Muscle layer of colon (tissue), 2 donors: ENCODE measurements around the gene NTRK3.
"Not testable (repeated sequence)": the region's sequence is repeated elsewhere in the genome, so short reads cannot be mapped to it uniquely, and the experiment has no call there.

Source experiments
- H3K27ac ChIP-seq: one replicate; pipeline ENCODE4 v1.7.0; 2013; ENCODE audit warnings: low read depth, mild to moderate bottlenecking, low read length, moderate library complexity
- H3K27me3 ChIP-seq, 2 donors: one replicate each; pipeline ENCODE4 v1.7.0; 2013; ENCODE audit warnings: low read length in 2 of 2, mild to moderate bottlenecking in 2 of 2; ENCODE audit not compliant: insufficient read depth in 2 of 2, control insufficient read depth in 1 of 2
- H3K36me3 ChIP-seq: one replicate; pipeline ENCODE4 v1.7.0; 2013; ENCODE audit warnings: mild to moderate bottlenecking, low read length; ENCODE audit not compliant: insufficient read depth
- H3K4me1 ChIP-seq: one replicate; pipeline ENCODE4 v1.7.0; 2013; ENCODE audit warnings: mild to moderate bottlenecking, low read length; ENCODE audit not compliant: insufficient read depth
- H3K4me3 ChIP-seq, 2 donors: one replicate each; pipeline ENCODE4 v1.7.0; 2013; ENCODE audit warnings: low read length in 2 of 2, low read depth in 1 of 2, mild to moderate bottlenecking in 1 of 2, moderate library complexity in 1 of 2
- H3K9ac ChIP-seq: one replicate; pipeline ENCODE4 v1.7.0; 2013; ENCODE audit warnings: low read length
- H3K9me3 ChIP-seq: one replicate; pipeline ENCODE4 v1.7.0; 2013; ENCODE audit warnings: mild to moderate bottlenecking, low read length
- donor health status: abdominal sarcoma.
- donor health status: Adenocarcinoma of cecum.

NTRK3 gene

GRCh38 chr15:88089024-88089620 is 167.4 kb downstream of the NTRK3 start:
- Histone ChIP-seq H3K36me3 (no peaks in the 10 kb centered on the region), H3K4me1 (no peaks in the 10 kb centered on the region), H3K9ac (no peak overlapping the region), H3K4me3 (no peak overlapping the region), H3K27me3 (no peaks in the 10 kb centered on the region), H3K27ac (no peak overlapping the region), H3K9me3 (peaks cover 6% of the 10 kb centered on the region)

DNA sequence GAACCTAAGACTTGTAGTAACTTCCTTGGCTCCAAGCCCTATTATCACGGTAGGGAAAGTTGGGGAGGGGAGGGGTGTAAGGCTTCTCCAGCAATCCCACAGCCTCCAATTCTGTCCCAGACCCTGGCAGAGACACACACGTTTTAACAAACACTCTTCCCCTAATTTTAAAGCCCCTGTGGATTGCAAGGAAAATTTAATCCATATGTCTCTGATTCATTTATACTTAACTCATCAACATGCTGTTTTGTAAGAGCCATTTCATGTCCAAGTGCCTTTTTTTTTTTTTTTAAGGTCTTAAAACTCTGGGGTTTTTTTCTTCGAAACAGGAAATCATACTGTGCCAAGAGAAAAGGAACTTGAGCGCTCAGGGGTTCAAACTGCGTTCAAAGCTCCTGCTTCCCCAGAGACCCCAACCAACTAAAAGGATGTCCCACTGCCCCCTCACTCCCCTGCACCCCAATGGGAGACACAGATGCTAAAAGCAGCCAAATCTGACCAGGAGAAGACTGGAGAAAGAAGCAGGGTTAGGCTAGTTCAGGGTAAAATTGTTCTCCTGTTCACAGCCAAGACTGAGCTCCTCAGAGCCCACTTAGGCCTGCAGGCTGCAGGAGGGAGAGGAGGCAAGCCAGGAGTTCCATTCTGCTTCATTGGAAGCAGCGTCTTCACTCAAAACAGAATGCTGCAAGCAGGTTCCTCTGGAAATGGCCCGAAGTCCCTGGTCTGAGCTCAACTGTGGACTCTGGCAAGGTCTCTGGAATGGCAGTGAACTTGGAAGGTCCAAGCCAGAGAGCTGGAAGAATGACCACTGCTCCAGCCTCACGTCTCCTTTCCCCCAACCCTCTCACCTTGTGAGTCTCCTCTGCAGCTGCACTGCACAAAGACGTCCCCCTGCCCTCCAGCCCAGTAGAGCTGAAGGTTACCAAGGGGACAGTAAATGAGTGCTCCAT is 172.5 kb downstream of the NTRK3 start:
- no peaks in the 10 kb centered on the region for H3K4me1 ChIP-seq
- H3K27ac ChIP-seq: no peak overlapping the region
- H3K9ac ChIP-seq: no peak overlapping the region
- H3K27me3 ChIP-seq: no peaks in the 10 kb centered on the region
- no peaks in the 10 kb centered on the region for H3K9me3 ChIP-seq
- H3K36me3 ChIP-seq: no peaks in the 10 kb centered on the region
- H3K4me3 ChIP-seq: no peak overlapping the region

DNA sequence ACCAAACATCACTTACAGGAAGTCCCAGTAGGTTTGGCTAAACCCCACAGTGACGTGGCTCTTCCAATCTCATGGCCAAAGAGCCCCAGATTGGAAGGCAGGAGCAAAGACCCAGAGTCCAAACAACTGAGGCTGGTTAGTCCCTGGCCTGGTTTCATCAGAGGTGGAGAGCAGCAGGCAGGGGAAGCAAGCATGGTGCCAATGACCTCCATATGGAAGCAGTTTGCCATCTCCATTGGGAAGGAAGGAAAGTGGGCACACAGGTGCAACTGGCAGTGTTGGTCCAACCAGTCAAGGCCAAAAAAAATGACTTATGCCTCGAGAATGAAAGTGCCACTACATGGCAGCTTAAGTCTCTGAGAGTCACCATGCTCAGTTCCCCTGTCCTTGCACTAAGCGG is 175.9 kb downstream of the NTRK3 start:
- Histone ChIP-seq H3K4me1 (no peaks in the 10 kb centered on the region), H3K9me3 (no peaks in the 10 kb centered on the region), H3K27me3 (no peaks in the 10 kb centered on the region), H3K4me3 (no peak overlapping the region), H3K9ac (no peak overlapping the region), H3K36me3 (no peaks in the 10 kb centered on the region), H3K27ac (no peak overlapping the region)

DNA sequence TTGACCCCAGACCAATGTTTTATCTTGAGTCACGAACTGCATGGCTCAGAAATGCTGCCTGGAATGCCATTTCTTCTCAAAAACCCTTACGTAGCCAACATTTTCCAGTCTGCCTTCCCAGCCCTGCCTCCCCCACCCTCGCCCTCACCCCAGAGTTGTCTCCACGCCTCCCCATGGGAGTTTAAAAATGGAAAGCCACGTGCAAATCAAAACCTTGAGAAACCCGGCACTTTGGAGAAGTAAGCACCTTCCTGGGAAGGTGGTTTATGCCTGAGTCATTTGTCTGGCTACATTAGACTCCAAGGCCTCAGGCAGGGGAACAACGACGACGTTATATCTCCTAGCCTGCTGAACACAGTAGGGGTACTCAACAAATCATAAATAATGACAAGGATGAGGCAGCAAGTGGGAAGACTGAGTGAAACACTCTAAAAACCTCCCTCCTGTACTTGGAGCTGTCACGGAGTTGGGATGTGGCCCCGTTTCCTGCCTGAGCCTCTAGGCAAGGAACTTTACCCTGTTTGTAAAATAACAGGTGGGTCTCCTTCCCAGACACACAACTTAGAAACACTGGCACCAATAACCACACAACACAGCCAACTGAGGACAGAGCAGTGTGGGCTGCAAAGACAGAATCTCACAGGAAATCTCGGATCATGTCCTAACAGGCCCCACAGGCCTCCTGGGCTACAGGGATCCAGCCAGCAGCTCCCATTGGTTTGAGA is 179.1 kb downstream of the NTRK3 start:
- Histone ChIP-seq H3K27me3 (no peaks in the 10 kb centered on the region), H3K9me3 (no peaks in the 10 kb centered on the region), H3K4me3 (no peak overlapping the region), H3K4me1 (no peaks in the 10 kb centered on the region), H3K9ac (no peak overlapping the region), H3K27ac (no peak overlapping the region), H3K36me3 (no peaks in the 10 kb centered on the region)

DNA sequence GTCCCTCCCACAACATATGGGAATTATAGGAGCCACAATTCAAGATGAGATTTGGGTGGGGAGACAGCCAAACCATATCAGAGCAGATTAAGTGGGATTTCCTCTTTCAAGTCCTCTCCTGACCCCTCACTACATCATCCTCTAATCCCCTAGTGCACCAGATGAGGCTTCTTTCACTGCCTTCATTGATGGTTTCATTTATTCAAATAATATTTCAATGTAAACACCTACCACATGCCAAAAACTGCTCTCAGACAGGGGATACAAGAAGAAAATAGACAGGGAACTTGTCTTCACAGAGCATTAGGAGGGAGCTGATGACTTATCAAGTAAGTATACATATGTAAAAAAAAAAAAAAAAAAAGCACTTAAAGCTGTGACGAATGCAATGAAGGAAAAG is 180.2 kb downstream of the NTRK3 start:
- H3K4me1 ChIP-seq: no peaks in the 10 kb centered on the region

DNA sequence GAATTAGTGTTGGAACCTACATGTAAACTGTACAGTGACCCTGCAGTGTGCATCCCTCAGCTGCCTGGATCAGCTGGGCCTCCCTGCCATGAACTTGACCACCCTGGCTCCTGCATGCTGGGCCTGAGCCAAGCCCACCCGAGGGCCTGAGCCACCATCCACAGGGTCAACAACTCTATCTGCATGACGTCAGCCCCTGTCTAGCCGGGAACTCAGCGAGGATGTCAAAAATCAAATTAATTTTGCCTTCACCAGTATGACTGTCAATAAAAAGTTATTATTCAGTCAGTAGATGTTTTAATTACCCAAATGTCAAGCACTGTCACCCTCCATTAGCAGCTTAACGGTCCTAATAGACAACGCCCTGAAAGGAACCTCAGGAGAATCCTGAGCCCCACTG is 181.4 kb downstream of the NTRK3 start:
- H3K4me3 ChIP-seq: no peak overlapping the region
- no peaks in the 10 kb centered on the region for H3K9me3 ChIP-seq
- H3K9ac ChIP-seq: no peak overlapping the region
- H3K36me3 ChIP-seq: no peaks in the 10 kb centered on the region
- peaks cover 7% of the 10 kb centered on the region for H3K4me1 ChIP-seq
- no peaks in the 10 kb centered on the region for H3K27me3 ChIP-seq
- no peak overlapping the region for H3K27ac ChIP-seq

More for the DNA sequence above, 180.2 kb downstream of the NTRK3 start:
- Histone ChIP-seq H3K36me3 (no peaks in the 10 kb centered on the region), H3K9me3 (no peaks in the 10 kb centered on the region), H3K4me3 (no peak overlapping the region), H3K27ac (no peak overlapping the region), H3K27me3 (no peaks in the 10 kb centered on the region), H3K9ac (no peak overlapping the region)

DNA sequence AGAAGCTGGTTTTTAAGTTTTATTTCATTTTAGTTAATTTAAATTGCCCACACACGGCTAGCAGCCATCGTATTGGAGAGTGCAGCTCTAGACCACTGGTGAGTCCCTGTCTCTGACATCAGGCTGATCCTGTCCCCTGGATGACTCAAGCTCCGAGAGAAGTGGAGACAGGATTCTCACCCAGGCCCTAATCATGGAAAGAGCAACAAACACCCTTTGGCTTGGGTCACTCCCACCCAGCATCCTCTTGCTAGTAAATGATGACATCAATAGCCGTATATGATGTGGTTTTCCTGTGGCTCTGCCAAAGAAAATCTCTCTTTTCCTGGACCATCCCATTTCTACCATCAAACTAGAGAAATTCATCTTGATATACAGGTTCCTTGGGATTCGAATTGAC is 182.2 kb downstream of the NTRK3 start:
- Histone ChIP-seq H3K4me3 (no peak overlapping the region), H3K36me3 (no peaks in the 10 kb centered on the region), H3K4me1 (peaks cover 14% of the 10 kb centered on the region), H3K27ac (no peak overlapping the region), H3K9me3 (no peaks in the 10 kb centered on the region), H3K27me3 (no peaks in the 10 kb centered on the region), H3K9ac (no peak overlapping the region)

DNA sequence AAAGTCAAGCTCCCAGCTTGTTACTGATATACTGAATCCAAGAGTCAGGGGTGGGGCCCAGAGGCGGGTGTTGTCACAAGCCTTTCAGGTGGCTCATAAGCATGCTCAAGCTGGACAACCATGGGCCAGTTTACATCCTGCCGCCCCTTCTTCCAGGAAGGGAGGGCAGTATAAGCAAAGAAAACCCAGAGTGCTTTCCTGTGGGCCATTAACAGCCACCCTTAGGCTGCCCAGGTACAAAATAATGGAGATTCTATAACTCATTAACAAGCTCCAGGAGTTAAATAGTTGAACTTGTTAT is 183.2 kb downstream of the NTRK3 start:
- peaks cover 16% of the 10 kb centered on the region for H3K4me1 ChIP-seq
- H3K9me3 ChIP-seq: no peaks in the 10 kb centered on the region
- H3K36me3 ChIP-seq: no peaks in the 10 kb centered on the region
- H3K27ac ChIP-seq: no peak overlapping the region
- H3K4me3 ChIP-seq: no peak overlapping the region
- no peak overlapping the region for H3K9ac ChIP-seq
- no peaks in the 10 kb centered on the region for H3K27me3 ChIP-seq

- H3K36me3 ChIP-seq: no peaks in the 10 kb centered on the region
- no peaks in the 10 kb centered on the region for H3K27me3 ChIP-seq
- H3K9me3 ChIP-seq: no peaks in the 10 kb centered on the region
- H3K4me1 ChIP-seq: peaks cover 16% of the 10 kb centered on the region
- H3K9ac ChIP-seq: no peak overlapping the region
- H3K27ac ChIP-seq: no peak overlapping the region
- H3K4me3 ChIP-seq: no peak overlapping the region
These were observed 183.7 kb downstream of the NTRK3 start for GRCh38 chr15:88072598-88073390.

DNA sequence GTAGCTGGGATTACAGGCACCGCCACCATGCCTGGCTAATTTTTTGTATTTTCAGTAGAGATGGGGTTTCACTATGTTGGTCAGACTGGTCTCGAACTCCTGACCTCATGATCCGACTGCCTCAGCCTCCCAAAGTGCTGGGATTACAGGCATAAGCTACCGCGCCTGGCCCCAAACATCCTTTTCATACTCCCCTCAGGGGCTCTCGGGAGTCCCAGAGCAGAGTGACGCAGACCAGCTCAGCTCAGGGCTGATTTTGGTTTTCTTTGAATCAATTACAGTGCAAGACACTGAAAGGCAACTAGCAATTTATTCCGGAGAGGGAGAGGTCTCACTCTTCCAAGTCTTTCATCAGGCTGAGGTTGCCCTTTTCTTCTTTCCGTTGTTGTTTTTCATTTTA is 184.4 kb downstream of the NTRK3 start:
- H3K4me3 ChIP-seq, H3K27me3 ChIP-seq, H3K9ac ChIP-seq, H3K36me3 ChIP-seq, H3K27ac ChIP-seq, H3K9me3 ChIP-seq: not testable (repeated sequence)
- H3K4me1 ChIP-seq: peaks cover 16% of the 10 kb centered on the region

DNA sequence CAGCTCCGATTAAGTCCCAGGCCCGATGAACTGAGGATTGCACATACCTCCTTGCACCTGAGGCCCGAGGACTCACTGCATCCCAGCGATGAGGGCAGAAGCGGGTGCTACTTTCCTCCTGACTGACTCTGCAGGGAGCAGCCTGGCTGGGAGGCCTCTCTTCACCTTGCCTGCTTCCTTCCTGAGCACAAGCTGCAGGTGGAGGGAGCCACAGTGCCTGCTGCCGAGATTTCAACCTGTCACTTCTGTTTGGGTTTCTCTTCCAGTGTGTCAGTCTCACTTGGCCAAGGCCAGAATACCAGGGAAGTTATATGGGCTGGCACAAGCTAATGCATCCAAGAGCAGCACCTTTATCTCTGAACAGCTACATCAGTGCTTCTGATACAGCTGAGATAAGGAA is 185.4 kb downstream of the NTRK3 start:
- H3K36me3 ChIP-seq: no peaks in the 10 kb centered on the region
- H3K27ac ChIP-seq: no peak overlapping the region
- H3K4me3 ChIP-seq: no peak overlapping the region

More for the DNA sequence above, 185.4 kb downstream of the NTRK3 start:
- Histone ChIP-seq H3K9ac (no peak overlapping the region), H3K27me3 (no peaks in the 10 kb centered on the region), H3K9me3 (no peaks in the 10 kb centered on the region), H3K4me1 (peaks cover 16% of the 10 kb centered on the region)
